ENCODE measurements around the gene MEGF8.

The MEGF8 gene

GRCh38 chr19:42396381-42397262, 71.2 kb downstream of the MEGF8 start:
- H2AK5ac ChIP-seq (ENCODE audit: low read length) = no peak overlapping the region
- WGBS (ENCODE audit: extremely low coverage, insufficient coverage, low lambda C conversion rate) = no CpG with 5 or more reads among the region's 42 CpGs
- H3K18ac ChIP-seq (ENCODE audit: low read length) = peak overlapping the region; percentile 62
- H3K79me2 ChIP-seq (ENCODE audit: control insufficient read depth, insufficient read depth, low read length) = no peaks in the 10 kb centered on the region
- no peak overlapping the region for H3K27ac ChIP-seq (ENCODE audit: low read depth, low read length)
- H2BK120ac ChIP-seq (ENCODE audit: low read depth, low read length) = no peak overlapping the region
- DNase-seq = peak; percentile 99
- peak overlapping the region; percentile 95 for H3K56ac ChIP-seq (ENCODE audit: low read length)
- no peak overlapping the region for H3K4ac ChIP-seq (ENCODE audit: low read depth, low read length)
- peaks cover 4% of the 10 kb centered on the region for H3K79me1 ChIP-seq (ENCODE audit: low read length)
- no peaks in the 10 kb centered on the region for H3K36me3 ChIP-seq (ENCODE audit: control insufficient read depth, insufficient read depth, low read length)
- no peak overlapping the region for H4K5ac ChIP-seq (ENCODE audit: low read length)
- peak overlapping the region; percentile 57 for H3K4me3 ChIP-seq (ENCODE audit: low read length)
- H4K8ac ChIP-seq (ENCODE audit: low read depth, low read length) = peak overlapping the region; percentile 42
- H3K9ac ChIP-seq (ENCODE audit: low read length) = peak overlapping the region; percentile 86
- H3K4me1 ChIP-seq (ENCODE audit: control insufficient read depth, low read depth, low read length) = peaks cover 3% of the 10 kb centered on the region
- no peak overlapping the region for H2BK15ac ChIP-seq (replicated peaks; ENCODE audit: low read depth)
- peak overlapping the region; percentile 79 for H3K4me2 ChIP-seq (ENCODE audit: low read length)
- H3K27me3 ChIP-seq (ENCODE audit: insufficient read depth, low read length, poor library complexity) = no peaks in the 10 kb centered on the region
- H3K23ac ChIP-seq (ENCODE audit: low read length) = no peak overlapping the region
- H2BK5ac ChIP-seq (ENCODE audit: low read length) = no peak overlapping the region

GRCh38 chr19:42397263-42398166, 72.1 kb downstream of the MEGF8 start:
- H3K36me3 ChIP-seq (ENCODE audit: control insufficient read depth, insufficient read depth, low read length) = no peaks in the 10 kb centered on the region
- no CpG with 5 or more reads among the region's 25 CpGs for WGBS (ENCODE audit: extremely low coverage, insufficient coverage, low lambda C conversion rate)
- no peak overlapping the region for H3K18ac ChIP-seq (ENCODE audit: low read length)
- H2BK15ac ChIP-seq (replicated peaks; ENCODE audit: low read depth) = no peak overlapping the region
- H3K79me2 ChIP-seq (ENCODE audit: control insufficient read depth, insufficient read depth, low read length) = no peaks in the 10 kb centered on the region
- H3K27ac ChIP-seq (ENCODE audit: low read depth, low read length) = no peak overlapping the region
- peak overlapping the region; percentile 79 for H3K4me2 ChIP-seq (ENCODE audit: low read length)
- no peak overlapping the region for H2BK120ac ChIP-seq (ENCODE audit: low read depth, low read length)
- no peak overlapping the region for H3K23ac ChIP-seq (ENCODE audit: low read length)
- no peak for DNase-seq
- H3K79me1 ChIP-seq (ENCODE audit: low read length) = peaks cover 4% of the 10 kb centered on the region
- H4K5ac ChIP-seq (ENCODE audit: low read length) = no peak overlapping the region
- peaks cover 3% of the 10 kb centered on the region for H3K4me1 ChIP-seq (ENCODE audit: control insufficient read depth, low read depth, low read length)
- no peak overlapping the region for H3K4ac ChIP-seq (ENCODE audit: low read depth, low read length)
- peak overlapping the region; percentile 95 for H3K56ac ChIP-seq (ENCODE audit: low read length)
- H3K4me3 ChIP-seq (ENCODE audit: low read length) = peak overlapping the region; percentile 57
- no peak overlapping the region for H4K8ac ChIP-seq (ENCODE audit: low read depth, low read length)
- peak overlapping the region; percentile 86 for H3K9ac ChIP-seq (ENCODE audit: low read length)
- H2BK5ac ChIP-seq (ENCODE audit: low read length) = no peak overlapping the region
- H2AK5ac ChIP-seq (ENCODE audit: low read length) = peak overlapping the region; percentile 71
- H3K27me3 ChIP-seq (ENCODE audit: insufficient read depth, low read length, poor library complexity) = no peaks in the 10 kb centered on the region

- DNase-seq = no peak
- no peak overlapping the region for H4K5ac ChIP-seq (ENCODE audit: low read length)
These were observed 75.0 kb downstream of the MEGF8 start for GRCh38 chr19:42400404-42400803.

GRCh38 chr19:42401365-42402303, 76.2 kb downstream of the MEGF8 start:
- peaks cover 5% of the 10 kb centered on the region for H3K4me1 ChIP-seq (ENCODE audit: control insufficient read depth, low read depth, low read length)
- no peaks in the 10 kb centered on the region for H3K79me2 ChIP-seq (ENCODE audit: control insufficient read depth, insufficient read depth, low read length)
- no peak overlapping the region for H4K8ac ChIP-seq (ENCODE audit: low read depth, low read length)
- WGBS (ENCODE audit: extremely low coverage, insufficient coverage, low lambda C conversion rate) = no CpG with 5 or more reads among the region's 80 CpGs
- peaks cover 4% of the 10 kb centered on the region for H3K79me1 ChIP-seq (ENCODE audit: low read length)
- no peak overlapping the region for H2BK5ac ChIP-seq (ENCODE audit: low read length)
- H3K56ac ChIP-seq (ENCODE audit: low read length) = peak overlapping the region; percentile 96
- peak overlapping the region; percentile 57 for H3K4me3 ChIP-seq (ENCODE audit: low read length)
- H3K27me3 ChIP-seq (ENCODE audit: insufficient read depth, low read length, poor library complexity) = no peaks in the 10 kb centered on the region
- H2AK5ac ChIP-seq (ENCODE audit: low read length) = no peak overlapping the region
- peak overlapping the region; percentile 88 for H3K9ac ChIP-seq (ENCODE audit: low read length)
- no peak overlapping the region for H4K5ac ChIP-seq (ENCODE audit: low read length)
- no peak overlapping the region for H2BK15ac ChIP-seq (replicated peaks; ENCODE audit: low read depth)
- peak; percentile 86 for DNase-seq
- H3K27ac ChIP-seq (ENCODE audit: low read depth, low read length) = no peak overlapping the region
- H2BK120ac ChIP-seq (ENCODE audit: low read depth, low read length) = no peak overlapping the region
- H3K18ac ChIP-seq (ENCODE audit: low read length) = peak overlapping the region; percentile 4
- peak overlapping the region; percentile 90 for H3K4me2 ChIP-seq (ENCODE audit: low read length)
- H3K36me3 ChIP-seq (ENCODE audit: control insufficient read depth, insufficient read depth, low read length) = no peaks in the 10 kb centered on the region
- H3K23ac ChIP-seq (ENCODE audit: low read length) = peak overlapping the region; percentile 45
- H3K4ac ChIP-seq (ENCODE audit: low read depth, low read length) = no peak overlapping the region

More at GRCh38 chr19:42400404-42400803, 75.0 kb downstream of the MEGF8 start:
- no peak overlapping the region for H3K9ac ChIP-seq (ENCODE audit: low read length)
- no CpG with 5 or more reads among the region's 1 CpG for WGBS (ENCODE audit: extremely low coverage, insufficient coverage, low lambda C conversion rate)
- H3K79me2 ChIP-seq (ENCODE audit: control insufficient read depth, insufficient read depth, low read length) = no peaks in the 10 kb centered on the region
- no peak overlapping the region for H4K8ac ChIP-seq (ENCODE audit: low read depth, low read length)
- H3K18ac ChIP-seq (ENCODE audit: low read length) = no peak overlapping the region
- H3K27ac ChIP-seq (ENCODE audit: low read depth, low read length) = no peak overlapping the region
- no peak overlapping the region for H2BK15ac ChIP-seq (replicated peaks; ENCODE audit: low read depth)
- H3K4me1 ChIP-seq (ENCODE audit: control insufficient read depth, low read depth, low read length) = peaks cover 5% of the 10 kb centered on the region
- no peaks in the 10 kb centered on the region for H3K36me3 ChIP-seq (ENCODE audit: control insufficient read depth, insufficient read depth, low read length)
- no peak overlapping the region for H3K4ac ChIP-seq (ENCODE audit: low read depth, low read length)
- H3K23ac ChIP-seq (ENCODE audit: low read length) = no peak overlapping the region
- H3K56ac ChIP-seq (ENCODE audit: low read length) = no peak overlapping the region
- no peak overlapping the region for H3K4me3 ChIP-seq (ENCODE audit: low read length)
- H3K27me3 ChIP-seq (ENCODE audit: insufficient read depth, low read length, poor library complexity) = no peaks in the 10 kb centered on the region
- no peak overlapping the region for H2BK5ac ChIP-seq (ENCODE audit: low read length)
- H2AK5ac ChIP-seq (ENCODE audit: low read length) = no peak overlapping the region
- no peak overlapping the region for H3K4me2 ChIP-seq (ENCODE audit: low read length)
- peaks cover 4% of the 10 kb centered on the region for H3K79me1 ChIP-seq (ENCODE audit: low read length)
- H2BK120ac ChIP-seq (ENCODE audit: low read depth, low read length) = no peak overlapping the region

- Histone ChIP-seq H3K36me3 (ENCODE audit: control insufficient read depth, insufficient read depth, low read length) (no peaks in the 10 kb centered on the region), H4K8ac (ENCODE audit: low read depth, low read length) (no peak overlapping the region), H2BK15ac (replicated peaks; ENCODE audit: low read depth) (no peak overlapping the region), H3K4me2 (ENCODE audit: low read length) (peak overlapping the region; percentile 90), H3K56ac (ENCODE audit: low read length) (peak overlapping the region; percentile 96), H3K27ac (ENCODE audit: low read depth, low read length) (no peak overlapping the region), H3K79me1 (ENCODE audit: low read length) (peaks cover 4% of the 10 kb centered on the region), H3K18ac (ENCODE audit: low read length) (no peak overlapping the region), H3K4me3 (ENCODE audit: low read length) (no peak overlapping the region), H3K23ac (ENCODE audit: low read length) (peak overlapping the region; percentile 59), H3K79me2 (ENCODE audit: control insufficient read depth, insufficient read depth, low read length) (no peaks in the 10 kb centered on the region), H3K4ac (ENCODE audit: low read depth, low read length) (no peak overlapping the region), H2AK5ac (ENCODE audit: low read length) (no peak overlapping the region), H2BK5ac (ENCODE audit: low read length) (no peak overlapping the region), H2BK120ac (ENCODE audit: low read depth, low read length) (no peak overlapping the region), H3K9ac (ENCODE audit: low read length) (peak overlapping the region; percentile 88), H3K27me3 (ENCODE audit: insufficient read depth, low read length, poor library complexity) (no peaks in the 10 kb centered on the region), H4K5ac (ENCODE audit: low read length) (no peak overlapping the region), H3K4me1 (ENCODE audit: control insufficient read depth, low read depth, low read length) (peaks cover 4% of the 10 kb centered on the region)
- WGBS (ENCODE audit: extremely low coverage, insufficient coverage, low lambda C conversion rate) = no CpG with 5 or more reads among the region's 34 CpGs
- no peak for DNase-seq
These were observed 77.1 kb downstream of the MEGF8 start for GRCh38 chr19:42402376-42403116.

Data from mesendoderm (in vitro differentiated cells).